H9 (cell line): ENCODE results near the gene DAPK1. TPM values are rescaled to one million over a fixed set of nuclear protein-coding genes. Genes with fewer than 3 reads are reported as not detected.

Experiments
- DNase-seq: peaks from one replicate; pipeline ENCODE4 v3.0.0-alpha.2; 2017
- H2AFZ ChIP-seq: one replicate; pipeline ENCODE4 v1.6.1; 2013; ENCODE audit warnings: mild to moderate bottlenecking, low read length, control low read depth, moderate library complexity
- H2AK5ac ChIP-seq: 2 replicates; pipeline ENCODE4 v1.6.1; 2013; ENCODE audit warnings: low read length, control low read depth, mixed read lengths; ENCODE audit not compliant: insufficient read length
- H2BK120ac ChIP-seq: one replicate; pipeline ENCODE4 v1.6.1; 2013; ENCODE audit warnings: low read depth, mild to moderate bottlenecking, low read length, control low read depth, inconsistent platforms; ENCODE audit not compliant: poor library complexity, severe bottlenecking
- H2BK12ac ChIP-seq: 2 replicates; pipeline ENCODE4 v1.6.1; 2013; ENCODE audit warnings: low read length, control low read depth, mixed read lengths, low read depth; ENCODE audit not compliant: insufficient read length
- H2BK15ac ChIP-seq: 2 replicates; pipeline ENCODE4 v1.6.1; 2013; ENCODE audit warnings: low read depth, low read length, control low read depth
- H2BK20ac ChIP-seq: one replicate; pipeline ENCODE4 v1.6.1; 2013; ENCODE audit warnings: low read depth, mild to moderate bottlenecking, low read length, control low read depth, inconsistent platforms; ENCODE audit not compliant: poor library complexity, severe bottlenecking
- H2BK5ac ChIP-seq: 2 replicates; pipeline ENCODE4 v1.6.1; 2013; ENCODE audit warnings: low read length, control low read depth, mixed read lengths; ENCODE audit not compliant: insufficient read length
- H3K14ac ChIP-seq: 2 replicates; pipeline ENCODE4 v1.6.1; 2013; ENCODE audit warnings: low read length, control low read depth; ENCODE audit not compliant: insufficient read depth
- H3K18ac ChIP-seq: 2 replicates; pipeline ENCODE4 v1.6.1; 2013; ENCODE audit warnings: low read depth, mild to moderate bottlenecking, mixed read lengths, low read length, control low read depth; ENCODE audit not compliant: insufficient read length
- H3K23ac ChIP-seq: 2 replicates; pipeline ENCODE4 v1.6.1; 2013; ENCODE audit warnings: low read length, control low read depth, mixed read lengths, low read depth; ENCODE audit not compliant: insufficient read length
- H3K23me2 ChIP-seq: 2 replicates; pipeline ENCODE4 v1.6.1; 2013; ENCODE audit warnings: low read depth, mild to moderate bottlenecking, mixed read lengths, low read length, control low read depth; ENCODE audit not compliant: insufficient read length, poor library complexity, severe bottlenecking
- H3K27ac ChIP-seq: 2 replicates; pipeline ENCODE4 v1.5.1; 2013; ENCODE audit warnings: low read length, control low read depth, mixed read lengths, low read depth; ENCODE audit not compliant: insufficient read length
- H3K27me3 ChIP-seq: 2 replicates; pipeline ENCODE4 v1.6.1; 2013; ENCODE audit warnings: low read length, control low read depth, inconsistent platforms; ENCODE audit not compliant: insufficient read depth
- H3K4ac ChIP-seq: 2 replicates; pipeline ENCODE4 v1.6.1; 2013; ENCODE audit warnings: low read depth, mild to moderate bottlenecking, control low read depth, inconsistent platforms, low read length, moderate library complexity
- H3K4me1 ChIP-seq: 2 replicates; pipeline ENCODE4 v1.6.1; 2013; ENCODE audit warnings: low read length, control low read depth, inconsistent platforms; ENCODE audit not compliant: insufficient read depth
- H3K4me2 ChIP-seq: 2 replicates; pipeline ENCODE4 v1.6.1; 2013; ENCODE audit warnings: low read length, control low read depth, mixed read lengths; ENCODE audit not compliant: insufficient read length, insufficient read depth
- H3K56ac ChIP-seq: 2 replicates; pipeline ENCODE4 v1.6.1; 2013; ENCODE audit warnings: low read depth, mild to moderate bottlenecking, mixed read lengths, low read length, control low read depth; ENCODE audit not compliant: insufficient read length
- H3K79me1 ChIP-seq: 2 replicates; pipeline ENCODE4 v1.6.1; 2013; ENCODE audit warnings: low read depth, mild to moderate bottlenecking, moderate library complexity, low read length, control low read depth, inconsistent platforms; ENCODE audit not compliant: insufficient read depth, poor library complexity, severe bottlenecking
- H3K79me2 ChIP-seq: 2 replicates; pipeline ENCODE4 v1.6.1; 2013; ENCODE audit warnings: low read length, control low read depth, inconsistent platforms; ENCODE audit not compliant: insufficient read depth
- H3K9ac ChIP-seq: 2 replicates; pipeline ENCODE4 v1.6.1; 2013; ENCODE audit warnings: low read length, control low read depth, mixed read lengths; ENCODE audit not compliant: insufficient read length; ENCODE audit errors: extremely low read depth
- H3K9me3 ChIP-seq: one replicate; pipeline ENCODE4 v1.6.1; 2013; ENCODE audit warnings: low read depth, low read length, inconsistent platforms; ENCODE audit not compliant: control insufficient read depth
- H3T11ph ChIP-seq: one replicate; pipeline ENCODE4 v1.6.1; 2013; ENCODE audit warnings: mild to moderate bottlenecking, low read length, control low read depth, inconsistent platforms
- H4K20me1 ChIP-seq: one replicate; pipeline ENCODE4 v1.6.1; 2013; ENCODE audit not compliant: control insufficient read depth, insufficient read length, insufficient read depth
- H4K5ac ChIP-seq: 2 replicates; pipeline ENCODE4 v1.6.1; 2013; ENCODE audit warnings: low read depth, mild to moderate bottlenecking, mixed read lengths, low read length, control low read depth; ENCODE audit not compliant: insufficient read length
- H4K8ac ChIP-seq: replicated peaks from 2 replicates; pipeline ENCODE4 v1.6.1; 2013; ENCODE audit warnings: low read length, control low read depth, mixed read lengths, low read depth; ENCODE audit not compliant: insufficient read length
- H4K91ac ChIP-seq: 2 replicates; pipeline ENCODE4 v1.6.1; 2013; ENCODE audit warnings: low read depth, mild to moderate bottlenecking, moderate library complexity, mixed read lengths, low read length, control low read depth; ENCODE audit not compliant: insufficient read length
- H3K27ac Mint-ChIP-seq, 3 experiments: 2 replicates in 2 of 3; 3 replicates in 1 of 3; pipeline ENCODE4 v1.8.0; 2020 to 2021; ENCODE audit warnings: mixed read lengths in 3 of 3, mild to moderate bottlenecking in 1 of 3, moderate library complexity in 1 of 3
- H3K27me3 Mint-ChIP-seq: 2 replicates; pipeline ENCODE4 v1.8.0; 2021; ENCODE audit warnings: low read depth, mild to moderate bottlenecking, moderate library complexity, mixed read lengths
- H3K36me3 Mint-ChIP-seq, 3 experiments: 2 replicates in 2 of 3; 3 replicates in 1 of 3; pipeline ENCODE4 v1.8.0; 2020 to 2021; ENCODE audit warnings: low read depth in 3 of 3, mixed read lengths in 3 of 3; ENCODE audit not compliant: insufficient read depth in 1 of 3
- H3K4me1 Mint-ChIP-seq, 2 experiments: 2 replicates each; pipeline ENCODE4 v1.8.0; 2020; ENCODE audit warnings: mixed read lengths in 2 of 2
- H3K4me3 Mint-ChIP-seq, 2 experiments: 2 replicates in 1 of 2; 3 replicates in 1 of 2; pipeline ENCODE4 v1.8.0; 2020 to 2021; ENCODE audit warnings: mild to moderate bottlenecking in 2 of 2, mixed read lengths in 2 of 2, moderate library complexity in 1 of 2
- H3K9me3 Mint-ChIP-seq, 2 experiments: 2 replicates in 1 of 2; 3 replicates in 1 of 2; pipeline ENCODE4 v1.8.0; 2020; ENCODE audit warnings: mild to moderate bottlenecking in 2 of 2, mixed read lengths in 2 of 2, moderate library complexity in 1 of 2
- WGBS: extraction: QIAGEN DNeasy Blood & Tissue Kit; methylation state at CpG from one replicate; pipeline ENCODE4 v1.1.7; 2013; ENCODE audit warnings: missing lambda C conversion rate, low lambda C conversion rate, mixed read lengths; ENCODE audit not compliant: insufficient read length; ENCODE audit errors: extremely low coverage; 5-methylcytosine and 5-hydroxymethylcytosine counted together
- total RNA-seq: library from RNA; stranded (reverse); gene quantifications from 2 replicates; pipeline ENCODE4 v1.2.1, GENCODE V29; 2021
- TF ChIP-seq, protein P1 (sequence below): fragments of 200-600 bp; sonication (generic); conservative IDR thresholded peaks from 3 replicates; pipeline ENCODE4 v1.8.0; 2021; ENCODE audit warnings: antibody characterized with exemption, mild to moderate bottlenecking

Gene DAPK1
- total RNA-seq, 1 experiment from 2014 or later = 79.4 TPM

DNA sequence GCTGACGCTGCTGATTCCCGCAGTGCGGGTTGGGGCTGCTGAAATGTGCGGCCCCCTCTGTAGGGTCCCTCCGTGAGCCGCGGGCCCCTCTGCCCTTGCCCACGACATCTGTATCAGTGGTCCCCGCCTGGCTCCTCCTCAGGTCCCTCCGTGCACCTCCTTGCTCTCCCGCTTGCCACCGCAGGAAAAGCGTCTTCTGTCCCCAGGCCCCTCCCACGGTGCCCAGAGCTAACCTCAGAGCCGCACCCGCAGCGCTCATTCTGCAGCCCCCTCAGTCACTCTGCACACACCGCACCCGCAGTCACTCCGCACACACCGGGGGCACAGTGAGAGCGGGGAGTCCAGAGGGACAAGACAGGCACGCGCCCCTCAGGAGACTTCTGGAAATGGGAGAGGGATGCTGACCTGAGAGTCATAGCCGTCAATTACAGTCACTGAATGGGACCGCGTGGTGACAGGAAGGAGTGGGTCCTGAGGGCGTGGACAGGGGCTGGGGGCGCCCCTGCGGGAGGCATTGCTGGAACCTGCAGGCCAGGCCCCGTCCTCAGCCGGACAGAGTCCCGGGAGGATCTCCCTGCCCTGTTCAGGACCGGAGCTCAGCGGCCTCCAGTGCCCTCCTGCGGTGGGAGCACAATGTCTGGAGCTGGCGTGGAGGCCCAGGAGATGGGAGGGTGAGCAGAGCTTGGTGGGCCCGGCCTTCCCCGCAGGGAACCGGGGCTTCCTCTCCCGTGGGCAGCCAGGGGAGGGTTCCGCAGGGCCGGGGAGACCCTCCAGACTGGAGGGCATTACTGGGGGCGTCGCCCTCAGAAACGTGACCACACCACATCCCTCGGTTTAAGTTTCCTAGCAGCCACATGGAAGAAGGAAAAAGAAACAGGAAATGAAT, 162.1 kb downstream of the DAPK1 start:
- Histone ChIP-seq H2BK20ac (no peak overlapping the region), H2AK5ac (no peak overlapping the region), H3K27ac (no peak overlapping the region), H2BK120ac (no peak overlapping the region), H3K18ac (no peak overlapping the region), H3K4ac (no peak overlapping the region), H2BK12ac (no peak overlapping the region), H3K56ac (no peak overlapping the region), H3K9me3 (no peaks in the 10 kb centered on the region), H3K79me1 (no peaks in the 10 kb centered on the region), H3K79me2 (no peaks in the 10 kb centered on the region), H2BK5ac (no peak overlapping the region), H2BK15ac (no peak overlapping the region), H3K4me2 (no peak overlapping the region), H3K23ac (no peak overlapping the region), H3K23me2 (no peaks in the 10 kb centered on the region), H2AFZ (no peak overlapping the region), H3K14ac (no peak overlapping the region; the same call in 1 of the 2 replicates), H4K91ac (no peak overlapping the region), H3K9ac (no peak overlapping the region), H4K5ac (no peak overlapping the region), H3T11ph (no peak overlapping the region), H3K4me1 (no peaks in the 10 kb centered on the region), H3K27me3 (no peaks in the 10 kb centered on the region), H4K8ac (no peak overlapping the region), H4K20me1 (no peaks in the 10 kb centered on the region)
- Mint-ChIP-seq H3K4me3 (no peak overlapping the region), H3K27ac (peak overlapping the region in 2 of 3 experiments; percentile 53 to 78; a peak in 2 of 7 replicates), H3K36me3 (peaks cover 61 to 74% (median 67%) of the 10 kb centered on the region in 3 experiments), H3K9me3 (peaks cover 4 to 7% of the 10 kb centered on the region in 2 experiments; a peak in 4 of 5 replicates), H3K4me1 (peaks cover 26 to 31% of the 10 kb centered on the region in 2 experiments), H3K27me3 (no peaks in the 10 kb centered on the region)
- no CpG with 5 or more reads among the region's 47 CpGs for WGBS
- DNase-seq = peak; percentile 27
- TF ChIP-seq, protein P1, sequence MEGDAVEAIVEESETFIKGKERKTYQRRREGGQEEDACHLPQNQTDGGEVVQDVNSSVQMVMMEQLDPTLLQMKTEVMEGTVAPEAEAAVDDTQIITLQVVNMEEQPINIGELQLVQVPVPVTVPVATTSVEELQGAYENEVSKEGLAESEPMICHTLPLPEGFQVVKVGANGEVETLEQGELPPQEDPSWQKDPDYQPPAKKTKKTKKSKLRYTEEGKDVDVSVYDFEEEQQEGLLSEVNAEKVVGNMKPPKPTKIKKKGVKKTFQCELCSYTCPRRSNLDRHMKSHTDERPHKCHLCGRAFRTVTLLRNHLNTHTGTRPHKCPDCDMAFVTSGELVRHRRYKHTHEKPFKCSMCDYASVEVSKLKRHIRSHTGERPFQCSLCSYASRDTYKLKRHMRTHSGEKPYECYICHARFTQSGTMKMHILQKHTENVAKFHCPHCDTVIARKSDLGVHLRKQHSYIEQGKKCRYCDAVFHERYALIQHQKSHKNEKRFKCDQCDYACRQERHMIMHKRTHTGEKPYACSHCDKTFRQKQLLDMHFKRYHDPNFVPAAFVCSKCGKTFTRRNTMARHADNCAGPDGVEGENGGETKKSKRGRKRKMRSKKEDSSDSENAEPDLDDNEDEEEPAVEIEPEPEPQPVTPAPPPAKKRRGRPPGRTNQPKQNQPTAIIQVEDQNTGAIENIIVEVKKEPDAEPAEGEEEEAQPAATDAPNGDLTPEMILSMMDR = no peak
